Endothelial cell (in vitro differentiated cells): ENCODE results near the gene ODAD4. TPM values are rescaled to one million over a fixed set of nuclear protein-coding genes. Genes with fewer than 3 reads are reported as not detected.

ENCODE experiments used
- DNase-seq: peaks from one replicate; pipeline ENCODE4 v3.0.0; 2021; ENCODE audit warnings: low spot score
- H3K27ac Mint-ChIP-seq: one replicate; pipeline ENCODE4 v1.8.0; 2021; ENCODE audit warnings: mixed read lengths, inconsistent platforms; ENCODE audit not compliant: unreplicated experiment
- H3K27me3 Mint-ChIP-seq: one replicate; pipeline ENCODE4 v1.8.0; 2021; ENCODE audit warnings: mild to moderate bottlenecking, moderate library complexity, mixed read lengths, inconsistent platforms; ENCODE audit not compliant: unreplicated experiment
- H3K36me3 Mint-ChIP-seq: one replicate; pipeline ENCODE4 v1.8.0; 2021; ENCODE audit warnings: mild to moderate bottlenecking, low read depth, mixed read lengths, inconsistent platforms; ENCODE audit not compliant: unreplicated experiment
- H3K4me1 Mint-ChIP-seq: one replicate; pipeline ENCODE4 v1.8.0; 2021; ENCODE audit warnings: mild to moderate bottlenecking, mixed read lengths, inconsistent platforms; ENCODE audit not compliant: unreplicated experiment
- H3K4me3 Mint-ChIP-seq: one replicate; pipeline ENCODE4 v1.8.0; 2021; ENCODE audit warnings: mild to moderate bottlenecking, mixed read lengths, inconsistent platforms; ENCODE audit not compliant: unreplicated experiment
- H3K9me3 Mint-ChIP-seq: one replicate; pipeline ENCODE4 v1.8.0; 2021; ENCODE audit warnings: mixed read lengths, inconsistent platforms; ENCODE audit not compliant: unreplicated experiment
- total RNA-seq: library from RNA; stranded (reverse); fragmentation: NEBNext Ultra II Directional; extraction: Animal tissue kit (Norgen Biotek cat#: 25700); gene quantifications from one replicate; pipeline ENCODE4 v1.2.1, GENCODE V29; 2021; ENCODE audit not compliant: unreplicated experiment
- TF ChIP-seq, protein P1 (sequence below): fragments of 200-600 bp; sonication (generic); IDR thresholded peaks from one replicate; pipeline ENCODE4 v1.5.0; 2021; ENCODE audit warnings: antibody characterized with exemption; ENCODE audit not compliant: unreplicated experiment

ODAD4 gene
- total RNA-seq, 1 donor from 2014 or later, result 2.2 TPM

GRCh38 chr17:41956522-41956921 is 26.1 kb downstream of the ODAD4 start:
- peaks cover 29% of the 10 kb centered on the region for H3K4me1 Mint-ChIP-seq
- peak overlapping the region; percentile 97 for H3K27ac Mint-ChIP-seq
- peaks cover 1% of the 10 kb centered on the region for H3K27me3 Mint-ChIP-seq
- TF ChIP-seq, protein P1, sequence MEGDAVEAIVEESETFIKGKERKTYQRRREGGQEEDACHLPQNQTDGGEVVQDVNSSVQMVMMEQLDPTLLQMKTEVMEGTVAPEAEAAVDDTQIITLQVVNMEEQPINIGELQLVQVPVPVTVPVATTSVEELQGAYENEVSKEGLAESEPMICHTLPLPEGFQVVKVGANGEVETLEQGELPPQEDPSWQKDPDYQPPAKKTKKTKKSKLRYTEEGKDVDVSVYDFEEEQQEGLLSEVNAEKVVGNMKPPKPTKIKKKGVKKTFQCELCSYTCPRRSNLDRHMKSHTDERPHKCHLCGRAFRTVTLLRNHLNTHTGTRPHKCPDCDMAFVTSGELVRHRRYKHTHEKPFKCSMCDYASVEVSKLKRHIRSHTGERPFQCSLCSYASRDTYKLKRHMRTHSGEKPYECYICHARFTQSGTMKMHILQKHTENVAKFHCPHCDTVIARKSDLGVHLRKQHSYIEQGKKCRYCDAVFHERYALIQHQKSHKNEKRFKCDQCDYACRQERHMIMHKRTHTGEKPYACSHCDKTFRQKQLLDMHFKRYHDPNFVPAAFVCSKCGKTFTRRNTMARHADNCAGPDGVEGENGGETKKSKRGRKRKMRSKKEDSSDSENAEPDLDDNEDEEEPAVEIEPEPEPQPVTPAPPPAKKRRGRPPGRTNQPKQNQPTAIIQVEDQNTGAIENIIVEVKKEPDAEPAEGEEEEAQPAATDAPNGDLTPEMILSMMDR, result no peak
- DNase-seq, result no peak
- no peaks in the 10 kb centered on the region for H3K9me3 Mint-ChIP-seq
- peak overlapping the region; percentile 25 for H3K4me3 Mint-ChIP-seq
- H3K36me3 Mint-ChIP-seq, result peaks cover 3% of the 10 kb centered on the region

GRCh38 chr17:41957031-41957868 is 26.8 kb downstream of the ODAD4 start:
- Mint-ChIP-seq H3K9me3 (no peaks in the 10 kb centered on the region), H3K27ac (peak overlapping the region; percentile 97), H3K4me3 (peak overlapping the region; percentile 25), H3K4me1 (peaks cover 29% of the 10 kb centered on the region), H3K27me3 (peaks cover 1% of the 10 kb centered on the region), H3K36me3 (peaks cover 3% of the 10 kb centered on the region)
- TF ChIP-seq, protein P1, result no peak
- DNase-seq, result peak; percentile 46

- DNase-seq, result no peak
- peak overlapping the region; percentile 56 for H3K4me3 Mint-ChIP-seq
- peak overlapping the region; percentile 97 for H3K27ac Mint-ChIP-seq
- TF ChIP-seq, protein P1, result no peak
- H3K9me3 Mint-ChIP-seq, result no peaks in the 10 kb centered on the region
- H3K4me1 Mint-ChIP-seq, result peaks cover 31% of the 10 kb centered on the region
- peaks cover 5% of the 10 kb centered on the region for H3K27me3 Mint-ChIP-seq
- peaks cover 3% of the 10 kb centered on the region for H3K36me3 Mint-ChIP-seq
Measured at GRCh38 chr17:41957869-41958439, 27.5 kb downstream of the ODAD4 start.

- DNase-seq, result no peak
- peak overlapping the region; percentile 15 for H3K4me3 Mint-ChIP-seq
- peaks cover 3% of the 10 kb centered on the region for H3K27me3 Mint-ChIP-seq
- no peaks in the 10 kb centered on the region for H3K9me3 Mint-ChIP-seq
- peaks cover 31% of the 10 kb centered on the region for H3K4me1 Mint-ChIP-seq
- TF ChIP-seq, protein P1, result no peak
- H3K36me3 Mint-ChIP-seq, result peaks cover 3% of the 10 kb centered on the region
- peak overlapping the region; percentile 41 for H3K27ac Mint-ChIP-seq
Measured at GRCh38 chr17:41959030-41959335, 28.6 kb downstream of the ODAD4 start.
